WTC11 (cell line): ENCODE measurements around the gene NUCB2. TPM values are rescaled to one million over a fixed set of nuclear protein-coding genes. Genes with fewer than 3 reads are reported as not detected.
A peak's percentile ranks its signal among the peaks of the same experiment; 100 is the strongest.
"Not testable (repeated sequence)": the region's sequence is repeated elsewhere in the genome, so short reads cannot be mapped to it uniquely, and the experiment has no call there.

Source experiments
- ATAC-seq: fragments of 200-7000 bp; cut with Tn5 transposase; 2 replicates; pipeline ENCODE4 v1.10.0; 2021; ENCODE audit warnings: mild to moderate bottlenecking, moderate library complexity
- CTCF ChIA-PET: fragments of 300-600 bp; sonication (Branson Sonifier 250); formaldehyde crosslinking; loops from one replicate; lab custom pipeline; 2021; ENCODE audit warnings: antibody characterized with exemption; lab: Charles Lee
- POLR2A ChIA-PET: fragments of 350-600 bp; sonication (Branson Sonifier 250); formaldehyde crosslinking; loops from one replicate; lab custom pipeline; 2021; ENCODE audit warnings: antibody characterized with exemption; lab: Charles Lee
- DNase-seq: peaks from one replicate; pipeline ENCODE4 v3.0.0; 2021; ENCODE audit warnings: low spot score
- H3K27ac Mint-ChIP-seq: 2 replicates; pipeline ENCODE4 v1.8.0; 2021; ENCODE audit warnings: mixed read lengths
- H3K27me3 Mint-ChIP-seq: 2 replicates; pipeline ENCODE4 v1.8.0; 2021; ENCODE audit warnings: low read depth, mild to moderate bottlenecking, moderate library complexity, mixed read lengths
- H3K36me3 Mint-ChIP-seq: 2 replicates; pipeline ENCODE4 v1.8.0; 2021; ENCODE audit warnings: mixed read lengths
- H3K4me1 Mint-ChIP-seq: 2 replicates; pipeline ENCODE4 v1.8.0; 2022; ENCODE audit warnings: mixed read lengths
- H3K4me3 Mint-ChIP-seq: 2 replicates; pipeline ENCODE4 v1.8.0; 2021; ENCODE audit warnings: mild to moderate bottlenecking, moderate library complexity, mixed read lengths
- H3K9me3 Mint-ChIP-seq: 2 replicates; pipeline ENCODE4 v1.8.0; 2021; ENCODE audit warnings: mixed read lengths
- ARID4B ChIP-seq: sonication (generic); formaldehyde crosslinking; IDR thresholded peaks from 2 replicates; pipeline ENCODE4 v1.8.0; 2023; ENCODE audit warnings: missing genetic modification reagents, mild to moderate bottlenecking, borderline replicate concordance
- E2F5 ChIP-seq: sonication (generic); formaldehyde crosslinking; IDR thresholded peaks from 2 replicates; pipeline ENCODE4 v1.8.1; 2022; ENCODE audit warnings: mild to moderate bottlenecking, moderate library complexity, missing genetic modification reagents
- HMGXB4 ChIP-seq: sonication (generic); formaldehyde crosslinking; IDR thresholded peaks from 2 replicates; pipeline ENCODE4 v1.8.1; 2023; ENCODE audit warnings: mild to moderate bottlenecking, moderate library complexity, missing genetic modification reagents
- IRF2 ChIP-seq: sonication (generic); formaldehyde crosslinking; IDR thresholded peaks from 2 replicates; pipeline ENCODE4 v1.8.0; 2022; ENCODE audit warnings: low read depth, missing genetic modification reagents, borderline replicate concordance
- NR1H2 ChIP-seq: sonication (generic); formaldehyde crosslinking; IDR thresholded peaks from 2 replicates; pipeline ENCODE4 v1.9.0; 2021; ENCODE audit warnings: mild to moderate bottlenecking, moderate library complexity, missing genetic modification reagents
- PRDM15 ChIP-seq: sonication (generic); formaldehyde crosslinking; IDR thresholded peaks from 2 replicates; pipeline ENCODE4 v1.8.0; 2022; ENCODE audit warnings: missing genetic modification reagents
- PRRX2 ChIP-seq: fragments of 250-450 bp; sonication (Bioruptor Pico); IDR thresholded peaks from 2 replicates; pipeline ENCODE4 v1.8.0; 2021; ENCODE audit warnings: mild to moderate bottlenecking
- SOX15 ChIP-seq: fragments of 250-450 bp; sonication (Bioruptor Pico); IDR thresholded peaks from 2 replicates; pipeline ENCODE4 v1.9.0; 2021; ENCODE audit warnings: mild to moderate bottlenecking
- USF2 ChIP-seq: sonication (generic); formaldehyde crosslinking; IDR thresholded peaks from 2 replicates; pipeline ENCODE4 v1.8.1; 2023; ENCODE audit warnings: mild to moderate bottlenecking, missing genetic modification reagents, moderate library complexity
- ZMAT4 ChIP-seq: fragments of 250-450 bp; sonication (Bioruptor Pico); IDR thresholded peaks from 2 replicates; pipeline ENCODE4 v1.9.0; 2021; ENCODE audit warnings: mild to moderate bottlenecking
- ZNF263 ChIP-seq: sonication (generic); formaldehyde crosslinking; IDR thresholded peaks from 2 replicates; pipeline ENCODE4 v1.8.1; 2022; ENCODE audit warnings: low read depth, mild to moderate bottlenecking, moderate library complexity, missing genetic modification reagents
- ZNF317 ChIP-seq: sonication (generic); formaldehyde crosslinking; IDR thresholded peaks from 2 replicates; pipeline ENCODE4 v1.8.1; 2023; ENCODE audit warnings: low read depth, mild to moderate bottlenecking, moderate library complexity, missing genetic modification reagents, borderline replicate concordance
- ZNF416 ChIP-seq: fragments of 250-450 bp; sonication (Bioruptor Pico); IDR thresholded peaks from 2 replicates; pipeline ENCODE4 v1.9.0; 2021; ENCODE audit warnings: mild to moderate bottlenecking, inconsistent platforms
- ZSCAN18 ChIP-seq: fragments of 250-450 bp; sonication (Bioruptor Pico); IDR thresholded peaks from 2 replicates; pipeline ENCODE4 v2.1.2; 2022; ENCODE audit warnings: mild to moderate bottlenecking, moderate library complexity
- total RNA-seq: library from RNA; stranded (reverse); gene quantifications from 3 replicates; pipeline ENCODE4 v1.2.3, GENCODE V29; 2021

Gene NUCB2
- total RNA-seq, 1 experiment from 2014 or later = 16.1 TPM

GRCh38 chr11:17276236-17277023 is at the start of gene NUCB2 (continued):
- TF ChIP-seq HMGXB4 (CRISPR knock-in tag) (peak; percentile 72), E2F5 (peak; percentile 94), ZMAT4 (CRISPR knock-in tag) (no peak), ZNF317 (no peak), ZNF263 (no peak), IRF2 (no peak), SOX15 (no peak), ZNF416 (CRISPR knock-in tag) (no peak), PRDM15 (CRISPR knock-in tag) (peak; percentile 42; the same call in 1 of the 2 replicates), PRRX2 (CRISPR knock-in tag) (no peak), ARID4B (peak; percentile 80; the same call in 1 of the 2 replicates), ZSCAN18 (CRISPR knock-in tag) (no peak), USF2 (CRISPR knock-in tag) (no peak), NR1H2 (CRISPR knock-in tag) (no peak)

GRCh38 chr11:17228186-17228925 is 48.2 kb upstream of the NUCB2 start:
- POLR2A ChIA-PET, H3K9me3 Mint-ChIP-seq, DNase-seq, H3K4me1 Mint-ChIP-seq, H3K36me3 Mint-ChIP-seq, H3K4me3 Mint-ChIP-seq, ATAC-seq, H3K27me3 Mint-ChIP-seq, H3K27ac Mint-ChIP-seq: not testable (repeated sequence)
- CTCF ChIA-PET = interaction anchor here (1.9 kb wide), 1 partner anchor 300 kb away, joined by 19 read pairs; no protein-coding TSS in a partner anchor
